Measurements from ENCODE around the gene HAUS7.

HAUS7 gene

GRCh38 chrX:153454901-153455550, 15.3 kb downstream of the HAUS7 start:
- DNase-seq = no peak

DNA sequence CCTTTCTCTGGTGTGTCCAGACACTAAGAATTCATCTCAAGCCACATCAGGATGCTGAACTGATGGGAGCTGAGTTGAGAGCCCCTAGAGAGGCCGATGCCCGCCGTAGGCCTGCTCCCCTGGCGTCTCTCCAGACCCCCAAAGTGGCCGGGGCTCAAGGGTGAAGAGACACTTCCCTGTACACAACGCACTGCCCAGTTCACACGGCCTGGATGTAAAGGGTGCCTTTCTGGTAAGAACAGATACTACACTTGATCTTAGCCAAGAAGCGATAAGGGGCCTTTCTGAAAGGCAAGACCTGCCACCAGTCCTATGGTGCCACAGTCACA, 19.5 kb downstream of the HAUS7 start:
- no peak for DNase-seq

DNA sequence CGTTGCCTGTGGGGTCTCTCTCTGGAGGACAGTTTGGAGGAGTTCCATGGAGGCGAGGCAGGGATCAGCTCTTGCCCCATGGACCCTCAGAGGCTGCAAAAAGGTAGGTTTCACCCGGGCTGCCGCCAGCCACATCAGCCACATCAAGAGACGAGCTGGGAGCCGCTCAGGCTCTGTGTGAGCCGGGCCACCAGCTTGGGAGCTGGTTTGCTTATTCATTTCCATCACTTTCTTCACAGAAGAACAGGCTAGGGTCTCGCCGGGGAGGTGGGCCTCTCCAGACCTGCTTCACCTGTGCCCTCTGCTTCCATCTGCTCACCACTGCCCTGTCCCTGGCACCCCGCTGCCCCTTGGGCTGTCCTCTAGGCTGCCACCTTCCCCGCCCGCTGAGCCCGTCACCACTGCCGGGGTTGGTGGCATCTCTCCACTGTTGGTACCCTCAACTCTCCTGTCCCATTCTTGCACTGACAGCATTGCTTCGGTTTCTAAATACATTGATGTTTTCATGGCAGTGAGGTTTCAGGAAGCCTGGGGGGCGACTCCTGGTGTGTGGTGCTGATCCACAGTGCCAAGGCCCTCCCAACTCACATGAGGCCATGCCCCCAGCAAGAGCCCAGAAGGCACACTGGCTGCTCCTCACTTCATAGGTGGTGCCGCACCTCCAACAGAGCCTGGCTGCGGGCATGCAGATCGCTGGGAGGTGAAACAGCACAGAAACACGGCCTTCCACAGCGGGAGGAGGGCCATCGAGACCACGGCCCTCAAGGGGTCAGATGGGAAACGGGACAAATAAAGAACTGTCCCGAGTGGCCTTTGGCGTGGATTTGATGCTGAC, 20.0 kb downstream of the HAUS7 start:
- no peak for DNase-seq

DNA sequence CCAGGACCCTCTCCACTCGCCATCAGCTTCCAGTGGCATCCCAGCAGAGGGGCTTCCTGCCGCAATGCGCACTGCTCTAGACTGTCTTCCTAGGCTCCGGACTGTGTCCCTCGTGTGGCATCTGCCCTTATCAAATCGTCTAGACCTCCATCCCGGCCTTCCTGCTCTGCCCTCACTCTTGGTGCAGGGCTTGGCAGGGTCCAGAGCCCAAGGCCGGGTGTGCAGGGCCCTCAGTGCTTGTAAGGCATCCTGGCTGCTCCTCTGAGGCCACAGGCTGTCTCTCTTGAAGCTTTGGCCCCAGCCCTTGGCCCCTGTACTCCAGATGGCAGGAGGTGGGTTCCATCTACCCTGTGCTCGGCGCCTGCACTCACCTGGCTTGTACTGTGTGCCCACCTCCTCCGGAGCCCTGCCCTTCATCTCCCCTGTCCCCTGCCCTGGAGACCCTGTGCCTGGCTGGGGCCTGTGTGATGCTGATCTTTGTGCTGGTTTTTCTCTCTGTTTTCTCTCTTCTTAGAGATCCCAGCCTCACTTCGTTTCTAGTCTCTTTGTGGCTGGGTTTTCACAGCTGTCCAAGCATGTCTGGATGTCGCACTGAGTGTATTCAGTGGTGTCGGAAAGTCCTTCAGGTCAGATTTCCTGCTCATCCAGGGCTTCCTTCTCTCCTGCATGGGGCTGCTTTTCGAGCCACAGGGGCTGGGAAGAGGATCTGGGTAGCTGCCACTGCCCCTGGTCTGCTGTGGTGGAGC, 20.8 kb downstream of the HAUS7 start:
- no peak for DNase-seq

GRCh38 chrX:153448556-153449367, 21.6 kb downstream of the HAUS7 start:
- DNase-seq = no peak

DNA sequence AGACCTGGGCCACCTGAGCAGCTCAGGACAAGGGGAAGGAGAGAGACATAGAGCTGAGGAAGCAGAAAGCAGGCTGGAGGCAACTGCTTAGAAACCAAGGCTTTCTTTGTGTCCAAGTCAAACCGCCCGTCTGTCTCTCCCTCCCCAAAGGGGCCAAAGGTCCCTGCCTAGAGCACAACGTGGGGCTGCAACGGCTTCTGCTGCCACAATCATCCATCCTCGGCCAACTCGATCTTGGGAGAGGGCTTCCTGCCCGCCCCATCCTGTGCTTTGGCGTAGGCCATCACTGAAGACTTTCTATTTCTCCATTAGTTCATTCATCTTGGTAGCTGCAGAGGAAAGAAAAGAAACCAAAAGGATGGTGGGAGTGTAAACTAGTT, 22.8 kb downstream of the HAUS7 start:
- DNase-seq = no peak

- no peak for DNase-seq
Observed at GRCh38 chrX:153446950-153447580, 23.3 kb downstream of the HAUS7 start.

GRCh38 chrX:153446636-153446936, 23.8 kb downstream of the HAUS7 start:
- no peak for DNase-seq

- DNase-seq = no peak
Observed at GRCh38 chrX:153445856-153446635, 24.3 kb downstream of the HAUS7 start, which contains the start of gene TREX2. TREX2 (minus strand) TSS chrX:153446056; CDS start chrX:153445430, 626 bp downstream.

DNA sequence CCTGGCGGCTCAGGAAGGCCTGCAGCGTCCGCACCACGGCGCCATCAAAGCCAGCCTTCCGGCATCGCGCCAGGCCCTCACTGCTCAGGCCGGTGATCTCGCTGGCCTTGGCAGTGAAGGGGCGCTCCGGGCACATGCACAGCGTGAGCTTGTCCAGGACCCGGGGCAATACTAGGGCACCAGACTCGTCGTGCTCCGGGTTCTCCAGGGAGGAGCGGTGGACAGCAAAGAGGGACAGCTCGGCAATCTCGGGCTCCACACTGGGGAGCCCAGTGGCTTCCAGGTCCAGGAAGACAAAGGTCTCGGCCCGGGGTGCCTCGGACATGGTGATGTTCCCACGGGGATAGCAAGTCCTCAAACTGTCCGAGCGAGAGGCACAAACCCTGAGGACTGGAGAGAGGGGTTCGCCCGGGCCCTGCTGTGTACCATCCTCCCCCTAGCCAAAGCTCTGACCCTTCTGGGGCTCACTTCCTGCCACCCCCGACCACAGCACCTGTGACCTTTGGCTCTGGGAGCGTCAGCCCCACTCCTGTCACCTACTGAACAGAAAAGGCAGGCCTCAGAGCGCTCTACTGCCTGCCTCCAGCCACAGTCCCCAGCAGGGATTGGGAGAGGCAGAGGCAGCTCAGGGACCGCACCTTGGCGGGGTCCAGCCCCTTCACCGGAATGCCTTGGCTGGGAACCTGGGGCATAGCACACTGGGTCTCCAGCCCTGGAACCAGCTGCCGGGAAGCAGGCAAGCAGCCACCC, 25.1 kb downstream of the HAUS7 start:
- no peak for DNase-seq

DNA sequence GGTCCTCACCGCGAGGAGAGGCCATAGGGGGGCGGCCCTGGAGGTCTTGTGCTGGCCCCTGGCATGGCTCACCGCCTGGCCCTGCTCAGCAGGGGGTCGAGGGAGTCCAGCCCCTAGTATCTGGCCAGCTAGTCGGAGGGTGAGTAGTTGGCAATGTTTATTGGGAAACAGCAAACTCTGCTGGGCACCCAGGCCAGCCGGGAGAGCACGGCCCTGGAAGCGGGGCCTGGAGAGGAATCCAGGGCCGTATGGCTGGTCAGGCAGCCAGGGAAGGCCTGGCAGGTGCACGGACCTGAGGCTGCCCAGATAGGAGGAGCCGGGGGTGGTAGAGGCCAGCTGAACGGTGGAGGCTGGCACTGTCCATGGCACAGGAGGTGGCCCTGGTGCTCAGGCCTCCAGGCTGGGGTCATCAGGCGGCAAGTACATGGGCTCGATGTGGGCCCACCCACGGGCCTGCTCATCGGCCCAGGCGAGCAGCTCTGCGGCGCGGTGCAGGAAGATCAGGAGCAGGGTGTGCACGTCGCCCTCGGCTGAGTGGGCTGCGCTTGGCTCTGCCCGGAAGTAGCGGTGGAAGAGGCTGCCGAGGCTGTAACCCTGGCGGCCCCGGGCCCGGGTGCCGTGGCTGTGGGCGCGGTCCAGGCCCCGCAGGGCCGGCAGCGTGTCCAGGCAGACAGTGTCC, 25.9 kb downstream of the HAUS7 start:
- no peak for DNase-seq

DNA sequence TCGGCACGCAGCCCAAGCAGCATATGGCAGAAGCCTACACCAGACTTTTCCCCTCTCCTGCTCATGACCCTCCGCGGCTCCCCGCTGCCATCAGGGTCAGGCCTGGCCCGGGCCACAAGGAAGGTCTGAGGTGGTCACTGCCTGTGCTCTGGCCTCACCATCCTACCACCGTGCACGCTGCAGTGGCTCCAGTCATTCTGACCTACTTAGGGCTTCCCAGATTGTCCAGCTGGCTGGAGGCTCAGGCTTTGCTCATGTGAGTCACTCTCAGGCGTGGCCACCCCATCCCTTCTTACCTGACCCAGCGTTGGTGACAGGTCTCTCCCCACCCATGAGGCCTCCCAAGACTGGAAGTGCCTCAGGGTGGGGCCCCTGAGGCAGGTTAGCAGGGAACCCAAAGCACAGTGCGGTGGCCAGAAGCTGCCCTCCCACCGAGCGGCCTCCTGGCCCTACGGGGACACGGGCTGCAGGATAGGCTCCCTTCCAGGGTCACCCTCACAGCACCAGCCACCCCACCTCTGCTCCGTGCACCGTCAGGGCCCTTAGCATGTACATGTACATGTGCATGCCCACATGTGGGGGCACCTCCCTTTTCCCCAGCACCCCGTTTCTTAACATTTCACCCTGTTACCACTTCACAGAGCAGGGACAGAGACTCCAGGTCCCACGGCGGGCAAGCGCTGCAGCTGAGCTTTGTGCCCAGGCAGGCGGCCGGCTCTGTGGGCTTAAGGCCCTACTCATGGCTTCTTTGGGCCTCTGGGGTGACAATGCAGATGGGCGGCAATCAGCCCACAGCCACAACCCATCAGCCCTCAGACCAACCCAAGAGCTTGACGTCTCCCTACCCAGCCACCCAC, 26.7 kb downstream of the HAUS7 start:
- no peak for DNase-seq

GRCh38 chrX:153442463-153442862, 27.9 kb downstream of the HAUS7 start:
- DNase-seq = no peak

- DNase-seq = no peak
Observed at GRCh38 chrX:153441981-153442380, 28.4 kb downstream of the HAUS7 start.

- no peak for DNase-seq
Observed at GRCh38 chrX:153441296-153441695, 29.1 kb downstream of the HAUS7 start.

GRCh38 chrX:153440556-153441135, 29.7 kb downstream of the HAUS7 start:
- DNase-seq = no peak

- DNase-seq = no peak
Observed at GRCh38 chrX:153439977-153440376, 30.4 kb downstream of the HAUS7 start.

- peak in 1 of 5 experiments; percentile 19 for DNase-seq
Observed at GRCh38 chrX:153438532-153438931, 31.8 kb downstream of the HAUS7 start.

GRCh38 chrX:153435845-153436244, 34.5 kb downstream of the HAUS7 start:
- no peak for DNase-seq
